Smooth muscle cell (in vitro differentiated cells): Measurements from ENCODE around the gene KCNB1. TPM values are rescaled to one million over a fixed set of nuclear protein-coding genes. Genes with fewer than 3 reads are reported as not detected.

ENCODE experiments used
- DNase-seq: peaks from one replicate; lab custom pipeline; 2025; ENCODE audit not compliant: unreplicated experiment; lab: John Stamatoyannopoulos, UW
- H2AFZ ChIP-seq: fragments of 200-600 bp; sonication (generic); 2 replicates; pipeline ENCODE4 v1.6.0; 2016; ENCODE audit warnings: antibody characterized with exemption, low read depth, mild to moderate bottlenecking
- H3F3A ChIP-seq: fragments of 200-600 bp; sonication (generic); 2 replicates; pipeline ENCODE4 v1.6.0; 2017; ENCODE audit warnings: antibody characterized with exemption, low read depth
- H3K27ac ChIP-seq: fragments of 200-600 bp; sonication (generic); 2 replicates; pipeline ENCODE4 v1.5.1; 2016; ENCODE audit warnings: low read depth, mild to moderate bottlenecking
- H3K27me3 ChIP-seq: fragments of 200-600 bp; sonication (generic); 2 replicates; pipeline ENCODE4 v1.6.1; 2016; ENCODE audit warnings: low read depth, mild to moderate bottlenecking
- H3K36me3 ChIP-seq: fragments of 200-600 bp; sonication (generic); 2 replicates; pipeline ENCODE4 v1.5.1; 2016; ENCODE audit warnings: low read depth
- H3K4me1 ChIP-seq: fragments of 200-600 bp; sonication (generic); 2 replicates; pipeline ENCODE4 v1.5.1; 2016; ENCODE audit warnings: low read depth
- H3K4me2 ChIP-seq: fragments of 200-600 bp; sonication (generic); 2 replicates; pipeline ENCODE4 v1.6.0; 2016; ENCODE audit warnings: mild to moderate bottlenecking
- H3K4me3 ChIP-seq: fragments of 200-600 bp; sonication (generic); 2 replicates; pipeline ENCODE4 v1.5.1; 2016; ENCODE audit warnings: mild to moderate bottlenecking
- H3K79me2 ChIP-seq: fragments of 200-600 bp; sonication (generic); 2 replicates; pipeline ENCODE4 v1.6.0; 2016; ENCODE audit warnings: low read depth, mild to moderate bottlenecking
- H3K9ac ChIP-seq: fragments of 200-600 bp; sonication (generic); 2 replicates; pipeline ENCODE4 v1.6.0; 2016; ENCODE audit warnings: low read depth
- H3K9me3 ChIP-seq: fragments of 200-600 bp; sonication (generic); replicated peaks from 2 replicates; pipeline ENCODE4 v1.5.1; 2016; ENCODE audit warnings: low read depth
- H4K20me1 ChIP-seq: fragments of 200-600 bp; sonication (generic); 2 replicates; pipeline ENCODE4 v1.6.0; 2016; ENCODE audit warnings: low read depth
- CTCF ChIP-seq: fragments of 200-600 bp; sonication (generic); IDR thresholded peaks from 2 replicates; pipeline ENCODE4 v1.5.1; 2017; ENCODE audit warnings: borderline replicate concordance, mild to moderate bottlenecking, antibody characterized with exemption; ENCODE audit not compliant: insufficient read depth, poor library complexity, severe bottlenecking
- WGBS: methylation state at CpG from one replicate; pipeline ENCODE4 v1.1.7; 2016; ENCODE audit warnings: low lambda C conversion rate; 5-methylcytosine and 5-hydroxymethylcytosine counted together
- polyA plus RNA-seq: library from polyadenylated mRNA; unstranded; fragments of >200 nt; fragmentation: Nextera tagmentation; extraction: Ambion mirVana; gene quantifications from 2 replicates; pipeline ENCODE4 v1.2.1, GENCODE V29; 2016
- total RNA-seq: library from RNA; depleted of rRNA; stranded (reverse); fragments of >200 nt; gene quantifications from 2 replicates; pipeline ENCODE4 v1.2.3, GENCODE V29; 2014

The KCNB1 gene
- total and polyA plus RNA-seq, 2 experiments from 2014 or later: not detected

- TF ChIP-seq CTCF: no peak
- H2AFZ ChIP-seq: no peak overlapping the region
- H3F3A ChIP-seq: no peaks in the 10 kb centered on the region
- H3K4me1 ChIP-seq: no peaks in the 10 kb centered on the region
- peaks cover 29% of the 10 kb centered on the region for H3K27me3 ChIP-seq
- no peak overlapping the region for H3K4me2 ChIP-seq
- H3K4me3 ChIP-seq: no peak overlapping the region
- no peaks in the 10 kb centered on the region for H3K36me3 ChIP-seq
- no peaks in the 10 kb centered on the region for H3K79me2 ChIP-seq
- H3K27ac ChIP-seq: no peak overlapping the region
- WGBS: 79% methylated on average over 9 of the region's 9 CpGs
- no peaks in the 10 kb centered on the region for H3K9me3 ChIP-seq
- no peaks in the 10 kb centered on the region for H4K20me1 ChIP-seq
- DNase-seq: no peak
- no peak overlapping the region for H3K9ac ChIP-seq
Observed at GRCh38 chr20:49403911-49404310, 78.6 kb downstream of the KCNB1 start.

GRCh38 chr20:49403012-49403411 is 79.5 kb downstream of the KCNB1 start:
- Histone ChIP-seq H3K9me3 (no peaks in the 10 kb centered on the region), H3K79me2 (no peaks in the 10 kb centered on the region), H3K4me1 (no peaks in the 10 kb centered on the region), H3K36me3 (no peaks in the 10 kb centered on the region), H3F3A (no peaks in the 10 kb centered on the region), H2AFZ (no peak overlapping the region), H3K27me3 (peaks cover 29% of the 10 kb centered on the region), H3K4me2 (no peak overlapping the region), H4K20me1 (no peaks in the 10 kb centered on the region), H3K4me3 (no peak overlapping the region), H3K9ac (no peak overlapping the region), H3K27ac (no peak overlapping the region)
- no peak for TF ChIP-seq CTCF
- DNase-seq: no peak
- WGBS: 90% methylated on average over 2 of the region's 2 CpGs

- no peak overlapping the region for H3K4me2 ChIP-seq
- DNase-seq: no peak
Observed at GRCh38 chr20:49400904-49401303, 81.6 kb downstream of the KCNB1 start.

More at GRCh38 chr20:49400904-49401303, 81.6 kb downstream of the KCNB1 start:
- H3F3A ChIP-seq: no peaks in the 10 kb centered on the region
- H3K9me3 ChIP-seq: no peaks in the 10 kb centered on the region
- TF ChIP-seq CTCF: no peak
- WGBS: 58% methylated on average over 3 of the region's 3 CpGs
- H3K27me3 ChIP-seq: peaks cover 14% of the 10 kb centered on the region
- no peak overlapping the region for H3K9ac ChIP-seq
- H3K79me2 ChIP-seq: no peaks in the 10 kb centered on the region
- no peaks in the 10 kb centered on the region for H4K20me1 ChIP-seq
- no peak overlapping the region for H3K27ac ChIP-seq
- no peak overlapping the region for H2AFZ ChIP-seq
- H3K36me3 ChIP-seq: no peaks in the 10 kb centered on the region
- peaks cover 3% of the 10 kb centered on the region for H3K4me1 ChIP-seq
- H3K4me3 ChIP-seq: no peak overlapping the region
